Gastrocnemius medialis (tissue), 4 donors: Measurements from ENCODE around the gene CALML5.

Experiments
- POLR2A ChIP-seq, 2 donors: fragments of 450-650 bp; IDR thresholded peaks; one replicate each; pipeline ENCODE4 v1.6.1; 2017; ENCODE audit warnings: antibody characterized with exemption in 2 of 2, mild to moderate bottlenecking in 2 of 2, moderate library complexity in 2 of 2
- TF ChIP-seq, protein P1 (sequence below), 5 experiments: fragments of 450-650 bp in 3 of 5; fragments of 200-600 bp in 2 of 5; sonication (generic) in 2 of 5; IDR thresholded peaks in 4 of 5; conservative IDR thresholded peaks in 1 of 5; 1 replicate in 4 of 5; 2 replicates in 1 of 5; pipeline ENCODE4 v1.5.1; 2016 to 2019; ENCODE audit warnings: antibody characterized with exemption in 5 of 5, mild to moderate bottlenecking in 3 of 5, moderate library complexity in 3 of 5

DNA sequence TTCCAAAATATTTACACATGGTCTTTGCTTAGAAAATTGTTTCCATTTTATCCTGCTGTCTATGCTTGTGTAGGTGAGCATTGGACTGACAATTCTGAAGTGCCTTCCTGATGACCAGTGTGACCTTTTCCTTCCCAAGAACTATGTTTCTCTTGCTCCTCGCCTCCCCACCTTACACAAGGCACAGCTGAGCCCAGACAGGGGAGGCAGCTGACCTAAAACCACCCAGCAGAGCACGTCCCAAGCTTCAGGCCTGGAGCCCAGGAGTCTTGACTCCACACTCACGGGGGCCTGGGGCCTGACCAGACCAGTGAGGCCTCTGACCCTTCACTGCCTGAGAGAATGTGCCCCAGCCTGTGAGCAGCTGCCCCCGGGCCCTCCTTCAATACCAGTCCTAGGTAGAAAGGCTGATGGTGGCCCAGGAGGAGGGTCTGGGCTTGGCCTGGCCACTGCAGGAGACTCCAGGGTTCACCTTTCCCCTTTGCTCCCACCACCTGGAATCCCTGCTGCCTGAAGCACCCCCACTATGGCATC, 7.0 kb downstream of the CALML5 start:
- TF ChIP-seq, protein P1, sequence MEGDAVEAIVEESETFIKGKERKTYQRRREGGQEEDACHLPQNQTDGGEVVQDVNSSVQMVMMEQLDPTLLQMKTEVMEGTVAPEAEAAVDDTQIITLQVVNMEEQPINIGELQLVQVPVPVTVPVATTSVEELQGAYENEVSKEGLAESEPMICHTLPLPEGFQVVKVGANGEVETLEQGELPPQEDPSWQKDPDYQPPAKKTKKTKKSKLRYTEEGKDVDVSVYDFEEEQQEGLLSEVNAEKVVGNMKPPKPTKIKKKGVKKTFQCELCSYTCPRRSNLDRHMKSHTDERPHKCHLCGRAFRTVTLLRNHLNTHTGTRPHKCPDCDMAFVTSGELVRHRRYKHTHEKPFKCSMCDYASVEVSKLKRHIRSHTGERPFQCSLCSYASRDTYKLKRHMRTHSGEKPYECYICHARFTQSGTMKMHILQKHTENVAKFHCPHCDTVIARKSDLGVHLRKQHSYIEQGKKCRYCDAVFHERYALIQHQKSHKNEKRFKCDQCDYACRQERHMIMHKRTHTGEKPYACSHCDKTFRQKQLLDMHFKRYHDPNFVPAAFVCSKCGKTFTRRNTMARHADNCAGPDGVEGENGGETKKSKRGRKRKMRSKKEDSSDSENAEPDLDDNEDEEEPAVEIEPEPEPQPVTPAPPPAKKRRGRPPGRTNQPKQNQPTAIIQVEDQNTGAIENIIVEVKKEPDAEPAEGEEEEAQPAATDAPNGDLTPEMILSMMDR (IDR thresholded peaks at IDR 0.05 in 4 of 5, conservative IDR thresholded peaks at IDR 0.05 in 1 of 5): no peak
- TF ChIP-seq POLR2A (IDR thresholded peaks at IDR 0.05): no peak
